OCI-LY3 (cell line): ENCODE measurements around the gene CMIP.

ENCODE experiments used
- EZH2phosphoT487 ChIP-seq: fragments of 200-600 bp; shearing (Covaris generic); IDR thresholded peaks from 2 replicates; pipeline ENCODE4 v1.6.1; 2018; ENCODE audit warnings: antibody characterized with exemption, mixed run types, low read depth
- TF ChIP-seq, protein P1 (sequence below): fragments of 200-600, 300-600 bp; sonication (generic); IDR thresholded peaks from 2 replicates; pipeline ENCODE4 v1.5.1; 2014; ENCODE audit warnings: antibody characterized with exemption, low read length, low read depth

DNA sequence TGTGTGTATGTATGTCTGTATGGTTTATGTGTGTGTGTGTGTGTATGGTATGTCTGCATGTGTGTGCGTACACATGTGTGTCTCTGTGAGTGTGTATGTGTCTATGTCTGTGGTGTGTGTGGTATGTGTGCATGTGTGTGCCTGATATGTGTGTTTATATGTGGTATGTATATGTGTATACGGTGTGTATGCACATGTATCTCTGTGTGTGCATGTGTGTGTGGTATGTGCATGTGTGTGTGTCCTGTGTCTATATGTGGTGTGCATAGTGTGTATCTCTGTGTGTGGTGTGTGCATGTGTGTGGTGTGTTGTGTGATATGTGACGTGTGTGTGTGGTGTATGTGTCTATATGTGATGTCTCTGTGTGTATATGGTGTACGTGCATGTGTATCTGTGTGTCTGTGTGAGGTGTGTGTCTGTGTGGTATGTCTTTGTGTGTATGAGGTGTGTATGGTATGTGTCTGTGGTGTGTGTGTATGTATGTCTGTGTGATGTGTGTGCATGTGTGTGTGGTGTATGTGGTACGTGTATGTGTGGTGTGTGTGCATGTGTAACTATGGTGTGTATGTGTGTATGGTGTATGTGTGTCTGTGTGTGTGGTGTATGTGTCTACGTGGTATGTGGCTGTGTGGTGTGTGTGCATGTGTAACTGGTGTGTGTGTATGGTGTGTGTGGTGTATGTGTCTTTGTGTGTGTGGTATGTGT, 170.2 kb downstream of the CMIP start:
- TF ChIP-seq, protein P1, sequence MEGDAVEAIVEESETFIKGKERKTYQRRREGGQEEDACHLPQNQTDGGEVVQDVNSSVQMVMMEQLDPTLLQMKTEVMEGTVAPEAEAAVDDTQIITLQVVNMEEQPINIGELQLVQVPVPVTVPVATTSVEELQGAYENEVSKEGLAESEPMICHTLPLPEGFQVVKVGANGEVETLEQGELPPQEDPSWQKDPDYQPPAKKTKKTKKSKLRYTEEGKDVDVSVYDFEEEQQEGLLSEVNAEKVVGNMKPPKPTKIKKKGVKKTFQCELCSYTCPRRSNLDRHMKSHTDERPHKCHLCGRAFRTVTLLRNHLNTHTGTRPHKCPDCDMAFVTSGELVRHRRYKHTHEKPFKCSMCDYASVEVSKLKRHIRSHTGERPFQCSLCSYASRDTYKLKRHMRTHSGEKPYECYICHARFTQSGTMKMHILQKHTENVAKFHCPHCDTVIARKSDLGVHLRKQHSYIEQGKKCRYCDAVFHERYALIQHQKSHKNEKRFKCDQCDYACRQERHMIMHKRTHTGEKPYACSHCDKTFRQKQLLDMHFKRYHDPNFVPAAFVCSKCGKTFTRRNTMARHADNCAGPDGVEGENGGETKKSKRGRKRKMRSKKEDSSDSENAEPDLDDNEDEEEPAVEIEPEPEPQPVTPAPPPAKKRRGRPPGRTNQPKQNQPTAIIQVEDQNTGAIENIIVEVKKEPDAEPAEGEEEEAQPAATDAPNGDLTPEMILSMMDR: no peak
- no peak for TF ChIP-seq EZH2phosphoT487
